ENCODE results near the gene ARIH2.

- TF ChIP-seq CTCF (IDR thresholded peaks at IDR 0.05) (no peak), POLR2AphosphoS5 (IDR thresholded peaks at IDR 0.05; ENCODE audit: low read depth, low read length) (no peak), SIN3A (IDR thresholded peaks at IDR 0.05; ENCODE audit: borderline replicate concordance, insufficient read depth, low read depth, low read length) (no peak), TCF7L2 (IDR thresholded peaks at IDR 0.05; ENCODE audit: low read depth, low read length) (no peak)
- TF ChIP-seq, protein P1, sequence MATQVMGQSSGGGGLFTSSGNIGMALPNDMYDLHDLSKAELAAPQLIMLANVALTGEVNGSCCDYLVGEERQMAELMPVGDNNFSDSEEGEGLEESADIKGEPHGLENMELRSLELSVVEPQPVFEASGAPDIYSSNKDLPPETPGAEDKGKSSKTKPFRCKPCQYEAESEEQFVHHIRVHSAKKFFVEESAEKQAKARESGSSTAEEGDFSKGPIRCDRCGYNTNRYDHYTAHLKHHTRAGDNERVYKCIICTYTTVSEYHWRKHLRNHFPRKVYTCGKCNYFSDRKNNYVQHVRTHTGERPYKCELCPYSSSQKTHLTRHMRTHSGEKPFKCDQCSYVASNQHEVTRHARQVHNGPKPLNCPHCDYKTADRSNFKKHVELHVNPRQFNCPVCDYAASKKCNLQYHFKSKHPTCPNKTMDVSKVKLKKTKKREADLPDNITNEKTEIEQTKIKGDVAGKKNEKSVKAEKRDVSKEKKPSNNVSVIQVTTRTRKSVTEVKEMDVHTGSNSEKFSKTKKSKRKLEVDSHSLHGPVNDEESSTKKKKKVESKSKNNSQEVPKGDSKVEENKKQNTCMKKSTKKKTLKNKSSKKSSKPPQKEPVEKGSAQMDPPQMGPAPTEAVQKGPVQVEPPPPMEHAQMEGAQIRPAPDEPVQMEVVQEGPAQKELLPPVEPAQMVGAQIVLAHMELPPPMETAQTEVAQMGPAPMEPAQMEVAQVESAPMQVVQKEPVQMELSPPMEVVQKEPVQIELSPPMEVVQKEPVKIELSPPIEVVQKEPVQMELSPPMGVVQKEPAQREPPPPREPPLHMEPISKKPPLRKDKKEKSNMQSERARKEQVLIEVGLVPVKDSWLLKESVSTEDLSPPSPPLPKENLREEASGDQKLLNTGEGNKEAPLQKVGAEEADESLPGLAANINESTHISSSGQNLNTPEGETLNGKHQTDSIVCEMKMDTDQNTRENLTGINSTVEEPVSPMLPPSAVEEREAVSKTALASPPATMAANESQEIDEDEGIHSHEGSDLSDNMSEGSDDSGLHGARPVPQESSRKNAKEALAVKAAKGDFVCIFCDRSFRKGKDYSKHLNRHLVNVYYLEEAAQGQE (IDR thresholded peaks at IDR 0.05; ENCODE audit: insufficient read depth in 1 of 2, low read depth in 2 of 2, low read length in 1 of 2): no peak
Observed at GRCh38 chr3:48962939-48963338, 44.3 kb downstream of the ARIH2 start.
